HepG2 (cell line): ENCODE results near the gene SLC17A3. TPM values are rescaled to one million over a fixed set of nuclear protein-coding genes. Genes with fewer than 3 reads are reported as not detected.

Experiments used
- ATAC-seq: fragments of 200-7000 bp; cut with Tn5 transposase; 3 replicates; pipeline ENCODE4 v1.9.1; 2020; ENCODE audit warnings: mild to moderate bottlenecking, moderate library complexity
- BruUV-seq: library from RNA; stranded (reverse); fragments of 400-500 nt; replicated peaks from 2 replicates; lab custom pipeline; 2021; lab: Mats Ljungman, UMichigan
- CTCF ChIA-PET: fragments of 300-600 bp; formaldehyde crosslinking; extraction: SDS; loops from one replicate; lab custom pipeline; 2021; ENCODE audit warnings: low total read pairs, inconsistent platforms, low intra/inter-chr PET ratio; lab: Yijun Ruan, JAX
- POLR2A ChIA-PET: fragments of 350-600 bp; sonication (Branson Sonifier 250); formaldehyde crosslinking; loops from one replicate; lab custom pipeline; 2020; ENCODE audit warnings: antibody characterized with exemption, inconsistent platforms; lab: Yijun Ruan, JAX
- DNase-seq: peaks from one replicate; pipeline ENCODE4 v3.0.0-alpha.2; 2015; ENCODE audit warnings: low spot score
- FAIRE-seq: peaks from 3 replicates; lab custom pipeline; 2011; peaks lifted over from hg19 to GRCh38; lab: Jason Lieb, UNC
- H2AFZ ChIP-seq: one replicate; pipeline ENCODE4 v1.6.1; 2011; ENCODE audit warnings: low read length, inconsistent platforms
- H3K27ac ChIP-seq: fragments of 300-600 bp; 3 replicates; pipeline ENCODE4 v1.8.0; 2011; ENCODE audit warnings: mixed run types, mild to moderate bottlenecking, mixed read lengths, low read length, inconsistent platforms; ENCODE audit not compliant: insufficient read depth; ENCODE audit errors: extremely low read length
- H3K27me3 ChIP-seq, 2 experiments: fragments of 200-600 bp in 1 of 2; 2 replicates in 1 of 2; 3 replicates in 1 of 2; pipeline versions ENCODE4 v1.6.0 to v1.8.0; 2011; ENCODE audit warnings: low read length in 2 of 2, mild to moderate bottlenecking in 2 of 2, moderate library complexity in 2 of 2, inconsistent platforms in 1 of 2; ENCODE audit not compliant: insufficient read depth in 2 of 2, control insufficient read depth in 1 of 2
- H3K36me3 ChIP-seq, 2 experiments: fragments of 200-600 bp in 1 of 2; replicated peaks in 1 of 2; 2 replicates in 1 of 2; 3 replicates in 1 of 2; pipeline versions ENCODE4 v1.5.1 to v1.8.0; 2011; ENCODE audit warnings: low read length in 2 of 2, inconsistent platforms in 1 of 2; ENCODE audit not compliant: insufficient read depth in 2 of 2, control insufficient read depth in 1 of 2
- H3K4me1 ChIP-seq: 2 replicates; pipeline ENCODE4 v1.5.1; 2012; ENCODE audit warnings: low read length, inconsistent platforms; ENCODE audit not compliant: insufficient read depth
- H3K4me2 ChIP-seq: 2 replicates; pipeline ENCODE4 v1.6.0; 2011; ENCODE audit warnings: low read depth, low read length, inconsistent platforms
- H3K4me3 ChIP-seq, 3 experiments: fragments of 200-600 bp in 1 of 3; sonication (generic), shearing (Covaris generic) in 1 of 3; replicated peaks in 1 of 3; 2 replicates each; pipeline ENCODE4 v1.5.1; 2011 to 2016; ENCODE audit warnings: low read length in 3 of 3, inconsistent platforms in 2 of 3, low read depth in 2 of 3, mild to moderate bottlenecking in 2 of 3, control low read depth in 1 of 3, mixed read lengths in 1 of 3; ENCODE audit not compliant: insufficient read depth in 1 of 3
- H3K79me2 ChIP-seq: one replicate; pipeline ENCODE4 v1.6.1; 2011; ENCODE audit warnings: low read length, inconsistent platforms; ENCODE audit not compliant: insufficient read depth
- H3K9ac ChIP-seq: 2 replicates; pipeline ENCODE4 v1.6.0; 2011; ENCODE audit warnings: mild to moderate bottlenecking, low read depth, low read length, inconsistent platforms; ENCODE audit not compliant: insufficient read depth
- H3K9me3 ChIP-seq: 2 replicates; pipeline ENCODE4 v1.5.1; 2012; ENCODE audit warnings: mild to moderate bottlenecking, low read length
- H4K20me1 ChIP-seq: 2 replicates; pipeline ENCODE4 v1.6.0; 2011; ENCODE audit warnings: inconsistent platforms, mild to moderate bottlenecking, low read length, moderate library complexity; ENCODE audit not compliant: insufficient read depth
- ELF3 ChIP-seq: IDR thresholded peaks from 2 replicates; pipeline ENCODE4 v1.6.1; 2016; ENCODE audit warnings: missing genetic modification reagents, missing compliant biosample characterization
- MAFF ChIP-seq: IDR thresholded peaks from 2 replicates; pipeline ENCODE4 v1.6.1; 2011; ENCODE audit warnings: low read depth, low read length, improper control_type of control experiment
- MAFK ChIP-seq, 2 experiments: IDR thresholded peaks in 1 of 2; conservative IDR thresholded peaks in 1 of 2; 2 replicates each; pipeline ENCODE4 v1.6.1; 2011; ENCODE audit warnings: improper control_type of control experiment in 2 of 2, low read length in 2 of 2
- NR2C2 ChIP-seq: sonication (generic); formaldehyde crosslinking; IDR thresholded peaks from 2 replicates; pipeline ENCODE4 v1.4.0; 2020; ENCODE audit warnings: missing genetic modification reagents, mild to moderate bottlenecking, moderate library complexity, borderline replicate concordance
- ZNF234 ChIP-seq: sonication (generic); formaldehyde crosslinking; conservative IDR thresholded peaks from 2 replicates; pipeline ENCODE4 v1.5.1; 2020; ENCODE audit warnings: mild to moderate bottlenecking, missing genetic modification reagents
- ZNF264 ChIP-seq: sonication (generic); formaldehyde crosslinking; IDR thresholded peaks from 2 replicates; pipeline ENCODE4 v1.4.0; 2020; ENCODE audit warnings: missing genetic modification reagents
- WGBS: methylation state at CpG from one replicate; pipeline ENCODE4 v1.1.6; 2017; ENCODE audit warnings: low lambda C conversion rate; 5-methylcytosine and 5-hydroxymethylcytosine counted together
- in situ Hi-C: cut with HindIII; loops from 2 replicates; pipeline ENCODE4 v1.10.0; 2017; ENCODE audit warnings: low pct_unique_long_range_greater_than_20kb; ENCODE audit not compliant: extremely low pct_ligation_motif_present
- intact Hi-C: fragments of 100-400 bp; cut with micrococcal nuclease; formaldehyde crosslinking; loops from one replicate; pipeline ENCODE4 v1.10.0; 2022; ENCODE audit not compliant: unreplicated experiment
- polyA plus RNA-seq, 8 experiments: library from polyadenylated mRNA; depleted of rRNA in 3 of 8; stranded (reverse) in 7 of 8; unstranded in 1 of 8; fragments of >200 nt; fragmentation: Illumina TruSeq in 4 of 8; extraction: Trizol in 4 of 8; gene quantifications; 2 replicates each; pipeline versions ENCODE4 v1.2.1 to v1.2.3, GENCODE V29; 2011 to 2016; ENCODE audit warnings: low read depth in 4 of 8, missing spikeins in 1 of 8, mixed read lengths in 1 of 8; ENCODE audit not compliant: insufficient read depth in 1 of 8
- total RNA-seq, 5 experiments: library from RNA; depleted of rRNA; stranded (reverse); fragments of >200 nt; fragmentation: Illumina TruSeq; extraction: Trizol; gene quantifications; 2 replicates each; pipeline ENCODE4 v1.2.3, GENCODE V29; 2016; ENCODE audit warnings: low read depth in 1 of 5
- TF ChIP-seq, protein P1 (sequence below), 2 experiments: fragments of 450-650 bp in 1 of 2; sonication (generic) in 1 of 2; formaldehyde crosslinking; IDR thresholded peaks; 2 replicates each; pipeline versions ENCODE4 v1.5.0 to v1.8.0; 2020 to 2022; ENCODE audit warnings: mild to moderate bottlenecking in 1 of 2, missing genetic modification reagents in 1 of 2
- TF ChIP-seq, protein P2 (sequence below): sonication (generic); formaldehyde crosslinking; IDR thresholded peaks from 2 replicates; pipeline ENCODE4 v1.8.0; 2022; ENCODE audit warnings: mild to moderate bottlenecking, missing genetic modification reagents, borderline replicate concordance

Gene SLC17A3
- total and polyA plus RNA-seq, 2 of the 13 experiments (the other 11 are each of a cell fraction or from before 2014, with no cell fraction given), result 0.09 to 0.11 TPM

DNA sequence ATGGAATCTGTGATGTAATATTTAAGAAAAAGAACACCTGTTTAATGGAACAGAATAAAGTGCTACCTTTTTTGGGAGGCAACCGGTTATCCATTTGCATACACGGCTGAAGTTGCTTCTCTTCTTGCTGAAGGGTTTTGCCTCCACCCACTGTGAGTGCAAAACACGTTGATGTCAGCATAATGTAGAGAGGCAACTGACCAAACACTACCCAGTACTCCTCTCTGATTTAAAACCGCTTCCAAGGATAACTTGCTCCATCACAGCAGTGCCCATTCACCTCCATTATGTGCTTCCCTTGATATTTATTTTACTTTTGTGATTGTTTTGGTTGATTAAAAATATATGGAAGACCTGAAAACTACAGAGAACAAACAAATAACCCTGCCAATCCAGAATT, 43.6 kb downstream of the SLC17A3 start:
- H3K27ac ChIP-seq, result no peak overlapping the region
- no peaks in the 10 kb centered on the region for H3K36me3 ChIP-seq
- DNase-seq (no peak), FAIRE-seq (no peak), ATAC-seq (no peak)
- 0 out of 6 replicates have a peak overlapping the region, but pooled peaks of 1 of the 3 experiments have one; percentile 33 for H3K4me3 ChIP-seq
- H3K4me1 ChIP-seq, result peaks cover 60% of the 10 kb centered on the region
- WGBS, result 56% methylated on average over 4 of the region's 4 CpGs
- POLR2A ChIA-PET, result no interaction called here
- intact Hi-C loops, result loop anchor here (5.0 kb wide), 1 partner anchor 112 kb away; no protein-coding TSS in a partner anchor
- CTCF ChIA-PET, result no interaction called here
- peak overlapping the region; percentile 89 for H3K4me2 ChIP-seq
- no peaks in the 10 kb centered on the region for H3K9me3 ChIP-seq
- TF ChIP-seq, protein P1, sequence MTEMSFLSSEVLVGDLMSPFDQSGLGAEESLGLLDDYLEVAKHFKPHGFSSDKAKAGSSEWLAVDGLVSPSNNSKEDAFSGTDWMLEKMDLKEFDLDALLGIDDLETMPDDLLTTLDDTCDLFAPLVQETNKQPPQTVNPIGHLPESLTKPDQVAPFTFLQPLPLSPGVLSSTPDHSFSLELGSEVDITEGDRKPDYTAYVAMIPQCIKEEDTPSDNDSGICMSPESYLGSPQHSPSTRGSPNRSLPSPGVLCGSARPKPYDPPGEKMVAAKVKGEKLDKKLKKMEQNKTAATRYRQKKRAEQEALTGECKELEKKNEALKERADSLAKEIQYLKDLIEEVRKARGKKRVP (CRISPR knock-in tag; IDR thresholded peaks at IDR 0.05), result no peak
- TF ChIP-seq MAFF (peak; percentile 74), MAFK (conservative IDR thresholded peaks at IDR 0.05 in 1 of 2, IDR thresholded peaks at IDR 0.05 in 1 of 2; ENCODE audit: low read length in 2 of 2) (peak; percentile 75 to 77)
- no peaks in the 10 kb centered on the region for H4K20me1 ChIP-seq
- H3K9ac ChIP-seq, result no peak overlapping the region
- H2AFZ ChIP-seq, result no peak overlapping the region
- H3K79me2 ChIP-seq, result no peaks in the 10 kb centered on the region
- H3K27me3 ChIP-seq, result no peaks in the 10 kb centered on the region
- in situ Hi-C loops, result no loop called here
- BruUV-seq, result no TSS peak

DNA sequence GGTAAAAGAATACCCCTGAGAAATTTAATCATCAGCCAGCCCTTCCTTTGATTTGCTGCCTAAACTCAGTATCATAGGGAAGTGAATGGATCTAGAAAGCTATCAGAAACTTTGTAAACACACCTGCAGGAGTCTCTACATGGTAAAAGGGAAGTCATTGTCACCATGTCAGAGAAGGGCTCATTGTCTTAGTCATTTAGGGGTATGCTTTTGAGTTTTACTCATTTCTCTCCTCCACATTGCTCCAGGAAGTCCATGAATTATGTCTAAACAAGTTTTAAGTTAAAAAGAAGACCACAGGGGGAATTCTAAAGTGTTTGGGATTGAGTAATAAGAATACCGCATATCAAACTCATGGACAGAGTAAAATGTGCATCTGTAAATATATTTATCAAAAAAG, 44.7 kb downstream of the SLC17A3 start:
- POLR2A ChIA-PET, result no interaction called here
- H3K9ac ChIP-seq, result no peak overlapping the region
- H4K20me1 ChIP-seq, result no peaks in the 10 kb centered on the region
- H3K4me1 ChIP-seq, result peaks cover 52% of the 10 kb centered on the region
- H3K36me3 ChIP-seq, result no peaks in the 10 kb centered on the region
- H3K27ac ChIP-seq, result no peak overlapping the region
- H3K9me3 ChIP-seq, result no peaks in the 10 kb centered on the region
- FAIRE-seq, result no peak
- DNase-seq, result no peak
- CTCF ChIA-PET, result no interaction called here
- BruUV-seq, result no TSS peak
- no peak overlapping the region for H2AFZ ChIP-seq
- 61% methylated on average over 1 of the region's 1 CpG for WGBS
- H3K79me2 ChIP-seq, result no peaks in the 10 kb centered on the region
- ATAC-seq, result no peak
- no peak overlapping the region for H3K4me3 ChIP-seq
- intact Hi-C loops, result no loop called here
- H3K4me2 ChIP-seq, result no peak overlapping the region
- in situ Hi-C loops, result no loop called here
- H3K27me3 ChIP-seq, result no peaks in the 10 kb centered on the region
- TF ChIP-seq, protein P2, sequence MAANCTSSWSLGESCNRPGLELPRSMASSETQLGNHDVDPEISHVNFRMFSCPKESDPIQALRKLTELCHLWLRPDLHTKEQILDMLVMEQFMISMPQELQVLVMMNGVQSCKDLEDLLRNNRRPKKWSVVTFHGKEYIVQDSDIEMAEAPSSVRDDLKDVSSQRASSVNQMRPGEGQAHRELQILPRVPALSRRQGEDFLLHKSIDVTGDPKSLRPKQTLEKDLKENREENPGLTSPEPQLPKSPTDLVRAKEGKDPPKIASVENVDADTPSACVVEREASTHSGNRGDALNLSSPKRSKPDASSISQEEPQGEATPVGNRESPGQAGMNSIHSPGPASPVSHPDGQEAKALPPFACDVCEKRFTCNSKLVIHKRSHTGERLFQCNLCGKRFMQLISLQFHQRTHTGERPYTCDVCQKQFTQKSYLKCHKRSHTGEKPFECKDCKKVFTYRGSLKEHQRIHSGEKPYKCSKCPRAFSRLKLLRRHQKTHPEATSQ, result no peak
- TF ChIP-seq ELF3 (CRISPR knock-in tag), result no peak
- TF ChIP-seq ZNF264 (CRISPR knock-in tag), result no peak
- TF ChIP-seq NR2C2 (CRISPR knock-in tag), result no peak
- TF ChIP-seq ZNF234 (CRISPR knock-in tag), result no peak
